ENCODE measurements around the gene C5orf47.

GRCh38 chr5:173981185-173981761 lies 7.7 kb upstream of the C5orf47 start:
- TF ChIP-seq CTCF (IDR thresholded peaks at IDR 0.05) = no peak
- TF ChIP-seq POLR2A (IDR thresholded peaks at IDR 0.05) = no peak
